ENCODE measurements around the gene ALKBH3.

DNA sequence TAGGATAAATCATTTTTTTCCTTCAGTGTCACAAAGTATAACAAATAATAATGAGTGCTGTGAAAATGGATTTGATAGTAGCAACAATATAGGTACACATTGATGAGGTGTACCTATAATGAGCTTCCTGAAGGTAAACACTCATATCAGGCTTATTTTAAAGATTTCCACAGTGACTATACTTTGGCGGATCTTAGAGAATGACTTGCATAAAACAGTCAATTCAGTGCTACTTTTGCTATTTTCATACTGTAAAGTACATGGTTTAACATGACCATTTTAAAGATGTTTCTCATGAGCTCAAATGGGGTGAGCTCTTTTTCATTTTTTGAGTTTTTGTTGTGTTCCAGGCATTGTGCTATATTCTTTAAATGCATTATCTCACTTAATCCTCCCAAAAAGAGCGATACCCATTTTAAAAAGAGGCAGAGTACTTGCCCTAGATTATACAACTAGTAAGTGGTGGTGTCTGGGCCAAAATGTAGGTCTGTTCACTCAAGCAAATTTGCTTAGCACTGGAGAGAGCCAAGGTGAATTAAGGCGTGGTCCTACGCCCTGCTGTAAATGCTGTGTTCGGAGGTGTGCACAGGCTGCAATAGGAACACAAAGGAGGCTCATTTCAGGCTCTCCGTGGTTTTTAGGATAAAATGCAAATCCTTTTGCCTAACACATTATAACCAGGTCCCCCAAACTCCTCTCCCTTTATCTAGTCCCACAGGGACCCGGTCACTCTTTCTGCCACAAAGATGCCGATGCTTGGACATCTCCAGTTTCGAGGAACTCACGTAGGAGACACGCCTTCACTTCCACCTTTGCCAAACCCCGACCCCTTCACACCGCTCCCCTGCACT, 617 bp upstream of the ALKBH3 start:
- TF ChIP-seq, protein P1, sequence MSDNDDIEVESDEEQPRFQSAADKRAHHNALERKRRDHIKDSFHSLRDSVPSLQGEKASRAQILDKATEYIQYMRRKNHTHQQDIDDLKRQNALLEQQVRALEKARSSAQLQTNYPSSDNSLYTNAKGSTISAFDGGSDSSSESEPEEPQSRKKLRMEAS (IDR thresholded peaks at IDR 0.05; ENCODE audit: low read depth), result no peak
- no peak for TF ChIP-seq POLR2AphosphoS5 (IDR thresholded peaks at IDR 0.05; ENCODE audit: low read depth, low read length)
- TF ChIP-seq RFX5 (IDR thresholded peaks at IDR 0.05; ENCODE audit: low read length), result no peak
- TF ChIP-seq, protein P2, sequence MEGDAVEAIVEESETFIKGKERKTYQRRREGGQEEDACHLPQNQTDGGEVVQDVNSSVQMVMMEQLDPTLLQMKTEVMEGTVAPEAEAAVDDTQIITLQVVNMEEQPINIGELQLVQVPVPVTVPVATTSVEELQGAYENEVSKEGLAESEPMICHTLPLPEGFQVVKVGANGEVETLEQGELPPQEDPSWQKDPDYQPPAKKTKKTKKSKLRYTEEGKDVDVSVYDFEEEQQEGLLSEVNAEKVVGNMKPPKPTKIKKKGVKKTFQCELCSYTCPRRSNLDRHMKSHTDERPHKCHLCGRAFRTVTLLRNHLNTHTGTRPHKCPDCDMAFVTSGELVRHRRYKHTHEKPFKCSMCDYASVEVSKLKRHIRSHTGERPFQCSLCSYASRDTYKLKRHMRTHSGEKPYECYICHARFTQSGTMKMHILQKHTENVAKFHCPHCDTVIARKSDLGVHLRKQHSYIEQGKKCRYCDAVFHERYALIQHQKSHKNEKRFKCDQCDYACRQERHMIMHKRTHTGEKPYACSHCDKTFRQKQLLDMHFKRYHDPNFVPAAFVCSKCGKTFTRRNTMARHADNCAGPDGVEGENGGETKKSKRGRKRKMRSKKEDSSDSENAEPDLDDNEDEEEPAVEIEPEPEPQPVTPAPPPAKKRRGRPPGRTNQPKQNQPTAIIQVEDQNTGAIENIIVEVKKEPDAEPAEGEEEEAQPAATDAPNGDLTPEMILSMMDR (IDR thresholded peaks at IDR 0.05), result no peak
- TF ChIP-seq GABPA (IDR thresholded peaks at IDR 0.05; ENCODE audit: low read depth), result no peak
- TF ChIP-seq RCOR1 (IDR thresholded peaks at IDR 0.05; ENCODE audit: low read length), result no peak
- no peak for TF ChIP-seq TCF12 (IDR thresholded peaks at IDR 0.05)
- no peak for TF ChIP-seq FOXM1 (IDR thresholded peaks at IDR 0.05; ENCODE audit: low read depth)
- no peak for TF ChIP-seq EZH2phosphoT487 (IDR thresholded peaks at IDR 0.05; ENCODE audit: borderline replicate concordance, low read depth)
- TF ChIP-seq, protein P3, sequence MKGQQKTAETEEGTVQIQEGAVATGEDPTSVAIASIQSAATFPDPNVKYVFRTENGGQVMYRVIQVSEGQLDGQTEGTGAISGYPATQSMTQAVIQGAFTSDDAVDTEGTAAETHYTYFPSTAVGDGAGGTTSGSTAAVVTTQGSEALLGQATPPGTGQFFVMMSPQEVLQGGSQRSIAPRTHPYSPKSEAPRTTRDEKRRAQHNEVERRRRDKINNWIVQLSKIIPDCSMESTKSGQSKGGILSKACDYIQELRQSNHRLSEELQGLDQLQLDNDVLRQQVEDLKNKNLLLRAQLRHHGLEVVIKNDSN (IDR thresholded peaks at IDR 0.05; ENCODE audit: borderline replicate concordance, low read depth), result no peak
- no peak for TF ChIP-seq FOSL2 (IDR thresholded peaks at IDR 0.05; ENCODE audit: borderline replicate concordance, low read depth)

Measured in SK-N-SH (cell line).